Astrocyte of the spinal cord (primary cell): ENCODE measurements around the gene MLLT10.

ENCODE experiments used
- DNase-seq: peaks from one replicate; pipeline ENCODE4 v3.0.0; 2011; ENCODE audit warnings: low read depth, low spot score
- H3K4me3 ChIP-seq: 2 replicates; pipeline ENCODE4 v1.5.1; 2011; ENCODE audit warnings: low read depth, mild to moderate bottlenecking, low read length, moderate library complexity
- CTCF ChIP-seq: IDR thresholded peaks from 2 replicates; pipeline ENCODE4 v1.5.1; 2012; ENCODE audit warnings: low read depth, mild to moderate bottlenecking, low read length, inconsistent platforms
- in situ Hi-C: cut with HindIII; loops from 2 replicates; pipeline ENCODE4 v1.10.0; 2017; ENCODE audit warnings: low sequenced_read_pairs

Gene MLLT10

DNA sequence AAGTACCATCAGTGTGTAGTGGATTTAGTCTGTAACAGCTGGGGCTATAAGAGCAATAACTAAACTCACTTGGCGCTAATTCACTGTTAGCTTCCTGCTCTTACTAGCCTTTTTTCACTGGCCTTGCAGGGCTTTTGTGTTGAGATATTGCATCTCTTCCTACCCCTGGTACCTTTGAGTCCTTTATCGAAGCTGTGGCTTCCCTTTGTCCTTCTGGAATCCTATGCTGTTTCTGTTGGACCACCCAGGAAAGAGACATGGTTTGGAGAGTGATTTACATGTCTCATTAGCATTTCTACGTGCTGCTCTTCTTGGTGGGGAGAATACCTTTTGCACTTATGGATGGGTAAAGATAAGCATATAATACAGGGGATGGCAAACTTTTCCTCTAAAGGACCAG lies 103.8 kb downstream of the MLLT10 start:
- DNase-seq: no peak
- TF ChIP-seq CTCF: no peak
- H3K4me3 ChIP-seq: no peak overlapping the region
- in situ Hi-C loops: no loop called here

GRCh38 chr10:21638681-21639080 lies 104.6 kb downstream of the MLLT10 start:
- in situ Hi-C loops: no loop called here
- no peak for TF ChIP-seq CTCF
- no peak for DNase-seq
- no peak overlapping the region for H3K4me3 ChIP-seq

DNA sequence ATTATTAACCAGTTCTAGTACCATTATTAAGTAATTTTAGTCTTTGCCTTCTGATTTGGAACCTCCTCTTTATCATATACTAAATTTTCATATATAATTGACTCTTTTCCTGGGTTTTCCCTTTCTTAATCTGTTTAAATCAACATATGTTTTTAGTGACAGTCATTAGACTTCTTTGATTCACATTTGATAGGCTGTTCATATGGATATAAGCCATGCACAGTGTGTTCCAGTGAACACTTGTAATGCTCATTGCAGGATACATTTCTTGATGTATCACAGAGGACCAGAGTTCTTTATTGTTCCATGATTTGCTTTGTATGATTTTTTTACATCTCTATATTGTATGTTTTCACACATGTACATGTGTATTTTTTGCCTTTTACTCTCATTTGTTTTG lies 114.0 kb downstream of the MLLT10 start:
- H3K4me3 ChIP-seq: no peak overlapping the region
- in situ Hi-C loops: no loop called here
- TF ChIP-seq CTCF: no peak
- DNase-seq: no peak

DNA sequence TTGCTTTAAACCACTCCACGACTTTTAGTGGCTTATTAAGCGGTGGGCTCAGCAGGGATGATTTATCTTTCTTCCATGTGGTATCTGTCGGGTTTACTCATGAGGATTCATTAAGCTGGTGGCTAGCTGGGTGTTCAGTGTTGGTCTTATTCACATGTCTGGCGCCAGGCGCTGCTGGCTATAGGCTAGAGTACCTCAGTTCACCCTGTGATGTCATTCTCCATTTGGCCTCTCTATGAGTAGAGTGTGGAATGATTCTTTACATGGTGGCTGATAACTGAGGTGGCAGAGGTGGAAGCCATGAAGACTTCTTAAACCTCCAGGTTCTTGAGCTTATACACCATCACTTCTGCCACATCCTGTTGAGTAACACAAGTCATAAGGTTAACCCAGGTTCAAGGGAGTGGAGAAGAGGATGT lies 115.4 kb downstream of the MLLT10 start:
- no peak for TF ChIP-seq CTCF
- H3K4me3 ChIP-seq: no peak overlapping the region
- peak; percentile 22 for DNase-seq
- in situ Hi-C loops: no loop called here

DNA sequence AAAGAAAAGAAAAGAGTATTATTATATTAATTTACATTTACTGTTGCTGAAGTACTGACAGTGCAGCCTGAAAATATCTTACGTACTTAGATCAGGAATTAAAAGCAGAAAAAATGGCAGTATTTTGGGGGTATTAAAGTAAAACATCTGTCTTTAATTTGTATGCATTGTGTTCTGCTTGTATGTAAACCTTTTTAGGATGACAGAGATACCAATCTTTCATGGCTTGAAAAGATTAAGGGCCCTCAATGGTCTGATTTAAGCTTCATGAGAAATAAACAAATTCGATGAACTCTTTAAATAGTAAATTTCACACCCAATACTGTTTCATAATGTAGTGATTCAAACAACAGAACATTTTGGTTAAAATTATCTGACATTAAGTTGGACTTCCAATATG lies 116.3 kb downstream of the MLLT10 start:
- H3K4me3 ChIP-seq: no peak overlapping the region
- in situ Hi-C loops: no loop called here
- DNase-seq: no peak
- no peak for TF ChIP-seq CTCF

DNA sequence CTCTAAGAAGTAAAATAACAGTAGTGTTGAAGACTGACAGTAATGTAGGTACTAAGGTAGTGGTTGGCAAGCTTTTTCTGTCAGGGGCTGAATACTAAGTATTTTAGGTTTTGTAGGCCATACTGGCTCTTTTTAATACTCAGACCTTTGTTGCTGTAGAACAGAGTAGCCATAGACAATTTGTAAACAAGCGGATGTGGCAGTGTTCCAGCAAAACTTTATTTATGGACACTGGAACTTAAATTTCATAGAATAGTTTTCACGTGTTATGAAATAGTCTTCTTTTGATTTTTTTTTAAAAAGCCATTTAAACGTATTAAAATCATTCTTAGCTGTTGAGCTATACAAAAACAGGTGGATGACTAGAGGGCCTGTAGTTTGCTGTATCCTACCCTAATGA lies 121.2 kb downstream of the MLLT10 start:
- no peak overlapping the region for H3K4me3 ChIP-seq
- in situ Hi-C loops: no loop called here
- DNase-seq: no peak

More for the DNA sequence above, 121.2 kb downstream of the MLLT10 start:
- no peak for TF ChIP-seq CTCF
